ENCODE measurements around the gene PI4KA. TPM values are rescaled to one million over a fixed set of nuclear protein-coding genes. Genes with fewer than 3 reads are reported as not detected.
"Not testable (repeated sequence)": the region's sequence is repeated elsewhere in the genome, so short reads cannot be mapped to it uniquely, and the experiment has no call there.

The PI4KA gene
- 34.2 TPM for polyA plus RNA-seq (ENCODE audit: insufficient read length)

DNA sequence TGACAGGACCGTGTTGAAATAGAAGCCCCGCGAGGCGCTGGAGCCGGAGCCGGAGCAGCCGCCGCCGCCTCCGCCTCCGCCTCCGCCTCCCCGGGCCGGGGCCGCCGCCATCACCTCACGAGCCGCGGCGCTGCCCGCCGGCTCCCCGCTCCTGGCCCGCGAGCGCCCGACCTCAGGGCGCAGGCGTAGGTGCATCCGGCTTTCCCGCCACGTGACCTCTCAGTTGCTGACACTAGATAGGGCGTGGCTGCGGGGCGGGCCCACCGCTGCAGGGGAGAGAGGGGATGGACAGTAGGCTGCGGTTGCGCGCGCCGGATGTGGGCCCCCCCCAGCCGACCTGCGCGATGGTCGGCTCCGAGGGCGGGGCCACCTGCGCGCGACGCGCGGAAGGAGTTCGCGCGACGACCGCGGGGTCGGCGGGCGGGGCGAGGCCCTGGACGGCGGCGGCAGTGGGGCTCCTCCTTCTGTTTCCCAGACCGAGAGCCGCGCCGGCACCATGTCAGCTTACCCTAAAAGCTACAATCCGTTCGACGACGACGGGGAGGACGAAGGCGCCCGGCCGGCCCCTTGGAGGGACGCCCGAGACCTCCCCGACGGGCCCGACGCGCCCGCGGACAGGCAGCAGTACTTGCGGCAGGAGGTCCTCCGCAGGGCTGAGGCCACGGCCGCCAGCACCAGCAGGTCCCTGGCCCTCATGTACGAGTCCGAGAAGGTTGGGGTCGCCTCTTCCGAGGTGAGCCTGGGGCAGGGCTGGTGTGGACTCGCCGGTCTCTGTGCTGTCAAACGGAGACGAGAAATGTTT is at the start of gene PI4KA, which contains the start of gene SNAP29:
TSS of gene PI4KA (minus strand) at position 197 of the 802 bp plus-strand sequence. CDS start at position 111, 86 bp downstream.
TSS of gene SNAP29 (plus strand) at position 393 of the 802 bp plus-strand sequence. CDS start at position 497, 104 bp downstream.
- DNase-seq, result peak; percentile 98

DNA sequence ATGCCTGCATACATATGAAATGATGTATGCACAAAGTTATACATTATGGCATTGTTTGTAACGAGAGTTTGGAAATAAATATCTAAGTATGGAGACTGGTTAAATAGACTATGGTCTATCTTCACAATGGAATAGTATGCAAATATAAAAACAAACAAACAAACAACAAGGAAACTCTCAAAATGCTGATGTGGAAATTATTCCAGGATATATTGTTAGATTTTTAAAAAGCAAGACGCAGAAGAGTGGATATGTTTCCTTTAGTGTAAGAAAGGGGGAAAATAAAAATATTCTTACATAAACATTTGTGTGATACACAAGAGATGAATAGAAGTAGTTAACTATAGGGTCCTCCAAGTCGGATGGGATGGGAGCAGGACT is 47.8 kb upstream of the PI4KA start:
- no peak for DNase-seq

DNA sequence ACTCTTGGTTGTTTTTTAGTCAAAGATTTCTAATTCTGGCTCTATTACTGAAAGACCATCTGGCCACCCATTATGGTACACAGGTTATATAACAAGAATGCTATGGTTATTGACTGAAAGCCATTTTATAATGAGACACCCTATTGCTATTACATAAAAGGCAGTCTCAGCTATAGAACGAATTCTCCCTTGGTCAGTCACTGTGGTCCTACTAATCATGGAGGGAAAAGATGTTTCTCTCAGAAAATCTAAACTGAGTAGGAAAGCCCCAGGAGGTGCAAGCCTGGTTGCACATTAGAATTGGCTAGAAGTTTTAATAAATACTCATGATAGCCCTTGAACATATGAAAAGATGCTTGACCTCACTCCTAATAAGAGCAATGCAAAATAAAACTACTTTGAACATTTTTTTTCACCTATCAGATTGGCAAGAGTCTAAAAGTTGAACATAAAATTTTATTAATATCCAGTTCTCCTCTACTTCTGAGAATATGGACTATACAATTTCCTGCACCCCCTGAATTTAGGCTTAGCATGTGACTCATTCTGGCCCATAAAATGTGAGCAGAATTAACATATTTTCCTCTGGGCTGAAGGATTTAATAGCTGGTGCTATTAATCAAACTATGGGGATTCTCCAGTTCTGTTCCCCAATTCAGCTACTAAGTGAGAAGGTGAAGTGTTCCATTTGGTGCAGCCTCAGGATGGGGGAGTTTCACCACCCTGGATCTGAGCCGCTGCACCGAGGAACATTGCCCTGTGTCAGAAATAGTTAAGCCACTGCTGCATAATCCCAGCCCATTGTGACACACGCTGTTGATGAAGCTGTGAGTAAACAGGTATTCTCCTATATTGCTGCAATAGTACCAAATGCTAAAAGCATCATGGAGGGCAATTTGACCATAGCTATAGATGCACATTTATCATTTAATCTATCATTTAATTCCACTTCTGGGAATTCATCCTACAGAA is 47.1 kb upstream of the PI4KA start:
- DNase-seq, result no peak

GRCh38 chr22:20904980-20905355 is 46.4 kb upstream of the PI4KA start:
- no peak for DNase-seq

GRCh38 chr22:20904008-20904979 is 45.7 kb upstream of the PI4KA start:
- no peak for DNase-seq

DNA sequence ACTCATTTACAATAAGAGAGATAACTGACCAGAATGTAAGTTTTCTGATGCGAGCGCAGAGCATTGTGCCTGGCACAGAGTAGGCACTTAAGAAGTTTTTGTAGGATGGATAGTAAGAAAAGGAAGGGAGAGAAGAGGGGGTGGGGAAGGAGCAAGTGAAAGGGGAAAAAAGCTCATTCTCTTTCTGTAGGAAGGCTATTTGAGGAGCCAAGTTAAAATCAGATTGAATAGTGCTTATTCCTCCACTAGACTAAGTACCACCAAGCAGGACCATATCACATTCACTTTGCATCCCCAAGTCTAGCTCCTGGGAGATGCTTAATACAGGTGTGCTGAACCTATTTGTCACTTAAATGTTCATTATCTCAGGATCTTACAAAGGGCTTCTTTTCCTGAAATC is 44.5 kb upstream of the PI4KA start:
- no peak for DNase-seq

DNA sequence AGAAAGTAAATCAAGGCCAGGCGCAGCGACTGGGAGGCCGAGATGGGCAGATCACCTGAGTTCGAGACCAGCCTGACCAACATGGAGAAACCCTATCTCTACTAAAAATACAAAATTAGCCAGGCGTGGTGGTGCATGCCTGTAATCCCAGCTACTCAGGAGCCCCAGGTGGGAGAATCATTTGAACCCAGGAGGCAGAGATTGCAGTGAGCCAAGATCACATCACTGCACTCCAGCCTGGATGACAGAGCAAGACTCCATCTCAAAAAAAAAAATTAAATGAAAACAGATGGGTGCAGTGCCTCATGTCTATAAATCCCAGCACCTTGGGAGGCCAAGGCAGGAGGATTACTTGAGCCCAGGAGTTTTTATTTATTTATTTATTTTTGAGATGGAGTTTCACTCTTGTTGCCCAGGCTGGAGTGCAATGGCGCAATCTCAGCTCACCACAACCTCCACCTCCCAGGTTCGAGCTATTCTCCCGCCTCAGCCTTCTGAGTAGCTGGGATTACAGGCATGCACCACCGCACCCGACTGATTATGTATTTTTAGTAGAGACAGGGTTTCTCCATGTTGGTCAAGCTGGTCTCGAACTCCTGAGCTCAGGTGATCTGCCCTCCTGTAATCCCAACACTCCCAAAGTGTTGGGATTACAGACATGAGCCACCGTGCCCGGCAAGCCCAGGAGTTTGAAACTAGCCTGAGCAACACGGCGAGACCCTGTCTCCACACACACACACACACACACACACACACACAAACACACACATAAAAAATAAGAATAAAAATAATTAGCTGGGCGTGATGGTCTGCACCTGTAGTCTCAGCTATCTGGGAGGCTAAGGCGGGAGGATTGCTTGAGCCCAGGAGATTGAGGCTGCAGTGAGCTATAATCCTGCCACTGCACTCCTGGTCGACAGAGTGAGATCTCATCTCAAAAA is 42.8 kb upstream of the PI4KA start:
- DNase-seq, result not testable (repeated sequence)

DNA sequence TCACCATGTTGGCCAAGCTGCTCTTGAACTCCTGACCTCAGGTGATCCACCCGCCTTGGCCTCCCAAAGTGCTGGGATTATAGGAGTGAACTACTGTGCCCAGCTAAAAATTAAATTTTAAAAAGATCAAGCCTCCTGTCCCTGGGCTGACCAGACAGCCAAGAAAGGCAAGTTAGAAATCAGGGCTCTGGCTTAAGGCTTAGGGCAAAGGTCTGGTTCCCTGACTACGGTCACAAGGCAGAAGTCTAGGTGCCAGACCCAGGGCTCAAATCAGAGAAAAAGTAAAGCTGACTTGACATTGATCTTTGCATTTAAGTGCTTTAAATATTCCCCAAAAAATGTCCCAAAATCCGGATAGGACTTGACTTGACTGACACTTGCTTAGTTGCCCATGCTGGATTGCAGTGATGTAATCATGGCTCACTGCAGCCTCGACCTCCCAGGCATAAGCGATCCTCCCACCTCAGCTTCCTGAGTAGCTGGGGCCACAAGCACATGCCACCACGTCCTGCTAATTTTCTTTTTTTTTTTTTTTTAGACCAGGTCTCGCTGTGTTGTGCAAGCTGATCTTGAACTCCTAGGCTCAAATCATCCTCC is 41.3 kb upstream of the PI4KA start:
- no peak for DNase-seq

DNA sequence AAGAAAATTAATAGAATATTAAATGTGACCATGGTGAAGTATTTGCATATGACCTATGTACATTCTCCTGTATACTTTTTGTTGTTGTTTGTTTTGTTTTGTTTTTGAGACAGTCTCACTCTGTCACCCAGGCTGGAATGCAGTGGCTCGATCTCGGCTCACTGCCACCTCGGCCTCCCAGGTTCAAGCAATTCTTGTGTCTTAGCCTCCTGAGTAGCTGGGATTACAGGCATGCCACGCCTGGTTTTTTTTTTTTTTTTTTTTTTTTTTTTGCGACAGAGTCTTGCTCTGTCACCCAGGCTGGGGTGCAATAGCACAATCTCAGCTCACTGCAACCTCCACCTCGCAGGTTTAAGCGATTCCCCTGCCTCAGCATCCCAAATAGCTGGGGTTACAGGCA is 39.1 kb upstream of the PI4KA start:
- not testable (repeated sequence) for DNase-seq

DNA sequence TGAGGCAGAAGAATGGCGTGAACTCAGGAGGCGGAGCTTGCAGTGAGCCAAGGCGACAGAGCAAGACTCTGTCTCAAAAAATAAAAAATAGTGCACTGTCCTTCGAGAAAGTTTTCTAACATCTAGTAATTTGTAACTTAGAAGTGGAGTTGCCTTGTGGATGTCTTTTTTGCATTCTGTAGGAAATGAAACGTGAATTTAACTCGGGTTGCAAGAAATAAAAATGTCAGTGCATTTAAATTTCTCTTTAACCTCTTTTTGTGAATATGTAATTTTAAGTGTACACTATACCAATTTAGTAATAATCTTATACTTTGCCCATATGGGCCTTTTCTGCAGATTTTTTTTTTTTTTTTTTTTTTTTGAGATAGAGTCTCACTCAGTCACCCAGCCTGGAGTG is 32.4 kb upstream of the PI4KA start:
- DNase-seq, result no peak

DNA sequence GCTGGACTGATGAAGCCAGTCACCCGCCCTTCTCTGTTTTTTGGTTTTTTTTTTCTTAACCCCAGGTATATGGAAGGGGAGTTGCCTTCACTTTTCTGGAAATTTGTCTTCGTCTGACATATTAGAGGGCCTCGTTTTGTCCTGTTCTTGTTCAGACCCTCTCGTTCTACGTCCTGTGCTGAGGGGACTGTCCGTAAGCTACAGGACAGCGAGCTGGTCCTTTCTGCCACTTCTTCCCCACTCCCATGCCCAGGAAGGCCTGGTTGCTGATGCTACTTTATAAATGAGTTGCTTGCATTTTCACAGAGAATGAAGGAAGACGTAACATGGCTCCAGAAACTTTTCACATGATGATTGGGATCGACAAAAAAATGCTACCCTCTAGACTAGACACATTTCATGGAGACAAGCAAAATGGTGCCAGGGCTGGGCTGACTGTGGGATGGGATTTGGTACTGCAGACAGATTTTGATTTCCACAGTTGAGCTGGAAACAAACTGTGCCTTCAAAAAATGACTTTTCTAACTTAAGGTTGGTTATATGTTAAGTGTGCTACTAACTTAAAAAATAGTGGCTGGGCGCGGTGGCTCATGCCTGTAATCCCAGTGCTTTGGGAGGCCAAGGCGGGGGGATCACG is 31.4 kb upstream of the PI4KA start:
- DNase-seq, result no peak

GRCh38 chr22:20889025-20889704 is 30.6 kb upstream of the PI4KA start:
- no peak for DNase-seq

- no peak for DNase-seq
These were observed 28.8 kb upstream of the PI4KA start for GRCh38 chr22:20887375-20887774.

DNA sequence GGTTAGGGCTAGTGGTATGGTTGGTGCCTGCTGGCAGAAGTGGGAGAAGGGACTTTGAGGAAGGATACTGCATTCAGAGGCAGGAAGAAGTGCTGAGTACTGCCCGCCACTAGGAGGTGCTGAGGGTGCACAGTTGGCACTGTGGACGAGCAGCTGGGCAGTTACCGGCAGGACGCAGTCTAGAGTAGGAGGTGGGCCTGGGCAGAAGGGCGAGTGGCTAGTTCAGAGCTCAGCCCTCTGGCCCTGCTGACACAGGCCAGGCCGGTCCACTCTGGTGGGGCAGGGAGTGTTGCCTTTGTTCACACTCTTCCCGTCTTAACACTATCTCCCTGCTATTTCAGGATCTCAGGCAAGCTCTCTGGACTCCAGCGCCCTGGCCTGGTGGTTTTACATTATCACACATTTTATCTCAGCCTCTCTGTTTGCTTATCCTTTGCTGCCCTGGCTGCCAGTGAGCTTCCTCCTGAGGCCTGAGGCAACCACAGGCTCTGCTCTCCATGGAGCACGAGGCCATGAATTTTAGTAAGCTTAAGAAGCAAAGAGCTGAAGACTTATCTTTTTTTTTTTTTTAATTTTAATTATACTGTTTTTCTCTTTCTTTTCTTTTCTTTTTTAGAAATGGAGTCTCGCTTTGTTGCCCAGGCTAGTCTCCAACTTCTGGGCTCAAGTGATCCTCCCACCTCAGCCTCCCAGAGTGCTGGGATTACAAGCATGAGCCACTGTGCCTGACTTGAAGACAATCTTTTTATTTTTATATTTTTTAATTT is 27.1 kb upstream of the PI4KA start:
- DNase-seq, result peak; percentile 32

GRCh38 chr22:20885017-20885556 is 26.5 kb upstream of the PI4KA start:
- DNase-seq, result no peak

GRCh38 chr22:20884454-20884853 is 25.8 kb upstream of the PI4KA start:
- DNase-seq, result no peak

- no peak for DNase-seq
These were observed 24.2 kb upstream of the PI4KA start for GRCh38 chr22:20882855-20883254.

Measured in hindlimb muscle (tissue), 1 donor.